Right lobe of liver (tissue), 4 donors: ENCODE data around the gene ENC1.

Experiments used
- POLR2A ChIP-seq: fragments of 450-650 bp; IDR thresholded peaks from one replicate; pipeline ENCODE4 v1.6.1; 2017; ENCODE audit warnings: antibody characterized with exemption, mild to moderate bottlenecking
- TF ChIP-seq, protein P1 (sequence below), 4 donors: fragments of 200-600 bp in 3 of 4; fragments of 450-650 bp in 1 of 4; IDR thresholded peaks; one replicate each; pipeline versions ENCODE4 v1.5.1 to v1.8.0; 2016 to 2022; ENCODE audit warnings: antibody characterized with exemption in 4 of 4, mild to moderate bottlenecking in 2 of 4
- donor health status: DM: no; HTN: no; CAD: no.
- donor health status: DM: no; HTN: no; CAD: no.
- donor health status: DM: no; HTN: yes; CAD: no.

DNA sequence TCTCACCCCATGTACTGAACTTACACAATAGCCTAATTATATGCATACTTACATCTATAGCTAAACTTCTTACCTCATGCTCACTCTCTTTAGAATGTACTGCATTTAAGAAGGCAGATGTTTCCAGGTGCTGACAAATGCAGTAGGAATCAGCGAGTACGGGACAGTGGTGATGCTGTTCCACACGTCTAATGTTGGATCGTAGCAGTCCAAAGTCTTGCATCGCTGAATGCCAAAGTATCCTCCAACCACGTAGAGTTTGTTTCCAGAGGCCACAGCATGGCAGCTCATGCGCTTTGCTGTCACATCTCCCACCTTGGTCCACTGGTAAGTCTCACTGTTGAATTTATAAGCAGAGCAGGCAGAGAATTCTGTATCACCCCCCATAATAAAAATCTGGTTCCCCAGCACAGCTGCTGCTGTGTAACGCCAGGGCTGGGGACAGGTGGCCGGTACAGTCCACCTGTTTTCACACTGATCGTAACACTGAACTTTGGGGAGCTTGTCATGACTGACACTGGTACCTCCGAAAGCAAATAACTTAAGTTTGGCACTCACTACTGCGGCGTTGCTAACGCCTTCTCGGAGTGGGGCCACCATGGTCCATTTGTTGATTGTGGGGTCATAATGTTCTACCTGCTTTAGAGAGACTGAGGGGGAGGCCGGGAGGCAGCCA, 5.8 kb downstream of the ENC1 start:
- TF ChIP-seq, protein P1, sequence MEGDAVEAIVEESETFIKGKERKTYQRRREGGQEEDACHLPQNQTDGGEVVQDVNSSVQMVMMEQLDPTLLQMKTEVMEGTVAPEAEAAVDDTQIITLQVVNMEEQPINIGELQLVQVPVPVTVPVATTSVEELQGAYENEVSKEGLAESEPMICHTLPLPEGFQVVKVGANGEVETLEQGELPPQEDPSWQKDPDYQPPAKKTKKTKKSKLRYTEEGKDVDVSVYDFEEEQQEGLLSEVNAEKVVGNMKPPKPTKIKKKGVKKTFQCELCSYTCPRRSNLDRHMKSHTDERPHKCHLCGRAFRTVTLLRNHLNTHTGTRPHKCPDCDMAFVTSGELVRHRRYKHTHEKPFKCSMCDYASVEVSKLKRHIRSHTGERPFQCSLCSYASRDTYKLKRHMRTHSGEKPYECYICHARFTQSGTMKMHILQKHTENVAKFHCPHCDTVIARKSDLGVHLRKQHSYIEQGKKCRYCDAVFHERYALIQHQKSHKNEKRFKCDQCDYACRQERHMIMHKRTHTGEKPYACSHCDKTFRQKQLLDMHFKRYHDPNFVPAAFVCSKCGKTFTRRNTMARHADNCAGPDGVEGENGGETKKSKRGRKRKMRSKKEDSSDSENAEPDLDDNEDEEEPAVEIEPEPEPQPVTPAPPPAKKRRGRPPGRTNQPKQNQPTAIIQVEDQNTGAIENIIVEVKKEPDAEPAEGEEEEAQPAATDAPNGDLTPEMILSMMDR (IDR thresholded peaks at IDR 0.05), result no peak
- TF ChIP-seq POLR2A, result no peak
